A549 (cell line): ENCODE data around the gene MAJIN.

ENCODE experiments used
- CTCF ChIP-seq: fragments of >200 bp; sonication (Bioruptor Twin); formaldehyde crosslinking; IDR thresholded peaks from 3 replicates; pipeline ENCODE4 v1.5.1; 2016
- HOXB5 ChIP-seq: fragments of 250-450 bp; sonication (Bioruptor Pico); IDR thresholded peaks from 2 replicates; pipeline ENCODE4 v1.5.0; 2020; ENCODE audit warnings: mild to moderate bottlenecking, moderate library complexity
- TF ChIP-seq, protein P1 (sequence below): IDR thresholded peaks from 2 replicates; pipeline ENCODE4 v1.6.1; 2012

GRCh38 chr11:64890522-64890939 lies 81.4 kb downstream of the MAJIN start:
- TF ChIP-seq CTCF = no peak
- TF ChIP-seq, protein P1, sequence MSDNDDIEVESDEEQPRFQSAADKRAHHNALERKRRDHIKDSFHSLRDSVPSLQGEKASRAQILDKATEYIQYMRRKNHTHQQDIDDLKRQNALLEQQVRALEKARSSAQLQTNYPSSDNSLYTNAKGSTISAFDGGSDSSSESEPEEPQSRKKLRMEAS = no peak
- TF ChIP-seq HOXB5 (CRISPR knock-in tag) = no peak
